ENCODE results near the gene PPP2R5A.

DNA sequence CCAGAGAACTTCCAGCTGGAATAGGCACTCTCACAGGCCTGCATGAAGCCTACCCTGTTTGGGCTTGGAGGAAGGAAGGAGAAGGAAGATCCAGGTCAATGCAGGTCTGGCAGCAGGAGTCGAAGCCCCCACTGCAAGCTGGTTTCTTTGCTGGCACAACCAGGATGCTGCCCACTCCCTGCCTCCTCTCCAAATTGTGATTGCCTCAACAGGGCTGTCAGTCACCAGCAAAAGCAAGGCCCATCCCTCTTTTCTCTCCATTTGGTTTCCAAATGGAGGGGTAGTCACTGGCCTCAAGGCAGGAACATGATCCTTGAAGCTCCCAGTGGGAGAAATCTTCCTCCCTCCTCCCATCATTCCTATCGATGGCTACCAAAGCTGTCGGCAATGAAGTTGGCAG is 92.4 kb downstream of the PPP2R5A start:
- TF ChIP-seq CTCF (IDR thresholded peaks at IDR 0.05), result no peak
- TF ChIP-seq POLR2AphosphoS5 (IDR thresholded peaks at IDR 0.05; ENCODE audit: low read depth, low read length), result no peak
- TF ChIP-seq JUND (IDR thresholded peaks at IDR 0.05), result no peak
- no peak for TF ChIP-seq TEAD4 (IDR thresholded peaks at IDR 0.05; ENCODE audit: borderline replicate concordance, insufficient read depth)
- TF ChIP-seq MEF2A (IDR thresholded peaks at IDR 0.05; ENCODE audit: borderline replicate concordance, low read depth), result no peak
- TF ChIP-seq SIN3A (IDR thresholded peaks at IDR 0.05; ENCODE audit: borderline replicate concordance, low read depth, low read length), result no peak
- no peak for TF ChIP-seq EP300 (IDR thresholded peaks at IDR 0.05; ENCODE audit: borderline replicate concordance in 1 of 2, low read depth in 1 of 2, low read length in 1 of 2)
- no peak for TF ChIP-seq CHD2 (IDR thresholded peaks at IDR 0.05; ENCODE audit: low read length, partially characterized antibody)
- TF ChIP-seq GABPA (IDR thresholded peaks at IDR 0.05; ENCODE audit: low read depth), result no peak
- no peak for TF ChIP-seq ZBTB33 (IDR thresholded peaks at IDR 0.05; ENCODE audit: borderline replicate concordance, low read depth)
- TF ChIP-seq USF2 (IDR thresholded peaks at IDR 0.05; ENCODE audit: borderline replicate concordance, low read depth, low read length), result no peak
- TF ChIP-seq NFIC (IDR thresholded peaks at IDR 0.05; ENCODE audit: borderline replicate concordance), result no peak
- TF ChIP-seq MXI1 (IDR thresholded peaks at IDR 0.05; ENCODE audit: low read depth, low read length), result no peak
